ENCODE measurements around the gene CFAP221.

CFAP221 gene

DNA sequence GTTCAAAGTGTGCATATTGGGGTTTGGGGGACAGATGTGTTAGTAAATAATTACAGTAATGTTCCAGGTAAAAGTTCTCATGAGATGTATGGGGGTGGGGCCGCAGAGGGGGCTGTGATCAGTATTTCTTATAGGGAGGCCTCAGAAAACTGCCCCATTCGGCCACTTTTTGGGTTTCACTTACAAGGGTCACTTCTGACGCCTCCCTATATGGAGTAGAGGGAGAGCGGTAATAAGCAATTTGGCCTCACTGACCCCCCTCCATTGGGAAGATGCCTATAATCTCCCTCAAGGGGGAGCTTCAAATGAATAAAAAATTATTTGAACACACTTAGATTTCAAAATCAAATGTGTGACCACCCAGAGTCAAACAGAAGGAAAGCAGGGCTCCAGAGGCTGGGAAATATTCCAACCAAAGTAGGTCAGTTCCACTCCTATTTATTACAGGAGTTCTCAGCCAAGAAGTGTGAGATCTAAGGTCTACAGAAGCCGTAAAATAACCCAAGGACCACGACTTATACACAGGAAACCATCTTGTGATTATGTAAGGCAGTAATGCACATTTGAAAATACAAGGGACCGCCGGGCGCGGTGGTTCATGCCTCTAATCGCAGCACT lies 22.7 kb upstream of the CFAP221 start:
- no peak for DNase-seq (ENCODE audit: low read depth in 2 of 2)
- no peak overlapping the region for H3K4me3 ChIP-seq (replicated peaks in 1 of 2; ENCODE audit: low read depth in 2 of 2, low read length in 2 of 2)
- TF ChIP-seq, protein P1, sequence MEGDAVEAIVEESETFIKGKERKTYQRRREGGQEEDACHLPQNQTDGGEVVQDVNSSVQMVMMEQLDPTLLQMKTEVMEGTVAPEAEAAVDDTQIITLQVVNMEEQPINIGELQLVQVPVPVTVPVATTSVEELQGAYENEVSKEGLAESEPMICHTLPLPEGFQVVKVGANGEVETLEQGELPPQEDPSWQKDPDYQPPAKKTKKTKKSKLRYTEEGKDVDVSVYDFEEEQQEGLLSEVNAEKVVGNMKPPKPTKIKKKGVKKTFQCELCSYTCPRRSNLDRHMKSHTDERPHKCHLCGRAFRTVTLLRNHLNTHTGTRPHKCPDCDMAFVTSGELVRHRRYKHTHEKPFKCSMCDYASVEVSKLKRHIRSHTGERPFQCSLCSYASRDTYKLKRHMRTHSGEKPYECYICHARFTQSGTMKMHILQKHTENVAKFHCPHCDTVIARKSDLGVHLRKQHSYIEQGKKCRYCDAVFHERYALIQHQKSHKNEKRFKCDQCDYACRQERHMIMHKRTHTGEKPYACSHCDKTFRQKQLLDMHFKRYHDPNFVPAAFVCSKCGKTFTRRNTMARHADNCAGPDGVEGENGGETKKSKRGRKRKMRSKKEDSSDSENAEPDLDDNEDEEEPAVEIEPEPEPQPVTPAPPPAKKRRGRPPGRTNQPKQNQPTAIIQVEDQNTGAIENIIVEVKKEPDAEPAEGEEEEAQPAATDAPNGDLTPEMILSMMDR (IDR thresholded peaks at IDR 0.05; ENCODE audit: low read depth, low read length): no peak

DNA sequence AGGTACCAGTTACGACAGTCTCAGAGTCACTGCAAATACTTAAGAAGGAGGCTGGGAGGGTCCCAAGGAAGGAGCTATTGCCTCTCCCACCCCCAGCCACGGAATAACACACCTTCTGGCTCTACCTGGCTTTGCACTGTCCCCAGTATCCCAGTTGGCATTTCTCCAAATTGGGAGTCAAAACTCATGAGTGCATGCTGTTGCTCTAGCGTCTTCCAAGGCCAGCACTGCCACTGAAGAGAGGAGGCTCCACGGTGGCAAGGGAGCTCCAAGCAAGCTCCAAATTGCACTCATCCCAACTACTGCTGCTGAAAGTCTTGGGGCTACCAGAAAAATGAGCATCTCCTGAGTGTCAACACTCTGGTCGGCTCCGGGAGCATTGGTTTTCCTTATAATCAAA lies 21.6 kb upstream of the CFAP221 start:
- no peak overlapping the region for H3K4me3 ChIP-seq (replicated peaks in 1 of 2; ENCODE audit: low read depth in 2 of 2, low read length in 2 of 2)
- TF ChIP-seq, protein P1 (IDR thresholded peaks at IDR 0.05; ENCODE audit: low read depth, low read length): no peak
- no peak for DNase-seq (ENCODE audit: low read depth in 2 of 2)

DNA sequence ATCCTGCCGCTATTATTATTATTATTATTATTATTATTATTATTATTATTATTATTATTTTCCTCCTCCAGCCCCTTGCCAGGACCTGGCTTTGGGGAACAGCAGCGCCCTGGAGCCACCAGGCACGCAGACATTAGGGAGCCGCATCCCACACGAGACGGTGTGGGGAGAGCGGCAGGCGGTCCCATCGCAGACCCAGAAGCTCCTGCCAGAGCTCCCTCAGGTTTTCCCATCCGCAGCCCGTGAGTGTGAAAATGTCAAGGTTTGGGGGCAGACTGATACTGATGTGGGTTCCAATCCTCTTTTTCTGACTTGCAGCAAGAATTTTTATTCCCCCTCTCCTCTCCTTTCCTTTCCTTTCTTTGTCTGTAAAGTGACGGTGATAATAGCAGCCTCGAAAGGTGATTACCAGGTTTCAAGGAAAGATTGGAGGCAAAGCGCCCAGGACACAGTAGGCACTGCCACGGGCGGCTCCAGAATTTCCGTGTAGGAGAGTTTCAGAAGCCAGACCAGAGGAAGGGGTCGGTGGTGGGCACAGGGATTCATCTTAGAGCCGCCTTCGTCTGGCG lies 20.8 kb upstream of the CFAP221 start:
- no peak for DNase-seq (ENCODE audit: low read depth in 2 of 2)
- no peak overlapping the region for H3K4me3 ChIP-seq (replicated peaks in 1 of 2; ENCODE audit: low read depth in 2 of 2, low read length in 2 of 2)
- TF ChIP-seq, protein P1 (IDR thresholded peaks at IDR 0.05; ENCODE audit: low read depth, low read length): no peak

DNA sequence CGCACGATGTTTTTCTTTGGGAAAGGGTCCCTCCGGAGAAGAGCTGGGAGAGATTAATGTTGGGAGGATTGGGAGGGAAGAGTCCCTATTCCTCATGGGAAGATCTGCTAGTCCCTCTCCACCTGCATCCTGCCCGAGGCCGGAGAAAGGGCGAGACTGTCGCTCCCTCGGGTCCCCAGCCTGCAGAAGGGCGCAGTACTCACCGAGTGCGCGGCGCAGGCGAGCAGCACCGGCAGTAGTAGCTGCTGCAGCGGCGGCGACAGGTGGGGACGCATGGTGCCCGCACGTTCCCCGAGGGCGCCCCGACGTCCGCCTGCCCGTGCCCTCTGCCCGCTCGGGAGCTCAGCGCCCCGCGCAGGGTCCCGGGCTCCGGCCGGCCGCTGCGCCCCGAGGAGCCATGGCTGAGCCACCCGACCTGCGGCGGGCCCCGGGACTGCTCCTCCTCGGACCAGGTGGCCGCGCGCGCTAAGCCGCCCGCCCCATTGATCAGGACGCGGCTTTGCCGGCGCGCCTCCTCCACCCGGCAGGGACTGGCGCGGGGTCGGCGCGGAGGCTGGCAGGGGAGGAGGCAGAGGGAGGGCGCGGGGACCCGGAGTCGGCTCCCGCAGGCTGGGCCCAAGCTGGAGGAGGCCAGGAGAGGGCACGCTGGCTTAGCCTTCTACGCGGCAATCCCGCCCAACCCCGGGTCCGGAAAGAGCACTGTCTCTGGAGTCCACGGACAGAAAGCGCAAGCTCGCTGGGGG lies 20.1 kb upstream of the CFAP221 start, which contains the start of gene SCTR:
TSS of gene SCTR (minus strand) at position 532 of the 743 bp plus-strand sequence. CDS start at position 275, 257 bp downstream.
- DNase-seq (ENCODE audit: low read depth in 2 of 2): no peak
- TF ChIP-seq, protein P1 (IDR thresholded peaks at IDR 0.05; ENCODE audit: low read depth, low read length): no peak
- no peak within 1 kb of the TSS for H3K4me3 ChIP-seq (replicated peaks in 1 of 2; ENCODE audit: low read depth in 2 of 2, low read length in 2 of 2)

DNA sequence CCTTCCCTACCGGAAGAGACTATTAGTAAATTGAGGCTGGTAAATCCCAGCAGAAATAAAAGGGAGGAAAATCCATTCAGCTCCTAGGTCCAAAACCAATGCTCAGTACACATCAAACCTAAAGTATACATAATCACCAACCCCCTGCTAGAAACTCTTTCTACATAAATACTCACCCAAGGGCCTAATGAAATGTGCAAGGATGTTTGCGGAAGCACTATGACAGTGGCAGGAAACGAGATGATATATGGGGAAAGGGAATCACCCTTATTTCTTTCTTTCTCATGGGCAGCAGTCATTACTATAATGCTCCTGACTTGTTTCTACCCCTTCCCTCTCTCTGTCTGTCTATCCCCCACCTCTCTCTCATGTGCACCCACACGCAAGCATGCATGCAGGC lies 18.6 kb upstream of the CFAP221 start:
- no peak overlapping the region for H3K4me3 ChIP-seq (replicated peaks in 1 of 2; ENCODE audit: low read depth in 2 of 2, low read length in 2 of 2)
- no peak for DNase-seq (ENCODE audit: low read depth in 2 of 2)
- TF ChIP-seq, protein P1 (IDR thresholded peaks at IDR 0.05; ENCODE audit: low read depth, low read length): no peak

DNA sequence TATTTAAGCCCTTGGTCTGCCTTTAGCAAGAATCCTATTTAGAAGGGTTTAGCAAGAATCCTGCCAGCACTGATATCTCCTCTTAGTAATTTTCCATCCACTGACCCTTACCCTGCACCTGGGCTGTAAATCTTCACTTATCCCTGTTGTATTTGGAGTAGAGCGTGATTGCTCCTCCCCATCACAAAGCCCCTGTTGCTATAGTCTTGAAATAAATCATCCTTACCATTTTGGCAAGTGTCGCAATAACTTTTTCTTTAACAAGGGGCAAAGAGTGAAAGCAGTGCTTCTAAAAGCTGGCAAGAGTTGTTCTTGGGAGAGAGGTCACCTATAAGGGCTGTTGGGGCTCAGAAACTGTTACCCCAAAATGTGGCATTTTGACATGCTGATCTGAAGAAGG lies 16.2 kb upstream of the CFAP221 start:
- DNase-seq (ENCODE audit: low read depth in 2 of 2): no peak
- no peak overlapping the region for H3K4me3 ChIP-seq (replicated peaks in 1 of 2; ENCODE audit: low read depth in 2 of 2, low read length in 2 of 2)

More for the DNA sequence above, 16.2 kb upstream of the CFAP221 start:
- TF ChIP-seq, protein P1 (IDR thresholded peaks at IDR 0.05; ENCODE audit: low read depth, low read length): no peak

All from cardiac fibroblast (primary cell).